GM06990 (cell line): ENCODE data around the gene LCNL1.

ENCODE experiments used
- DNase-seq: peaks from one replicate; pipeline ENCODE4 v3.0.0-alpha.2; 2011; ENCODE audit not compliant: insufficient read length; ENCODE audit errors: extremely low read depth
- H3K27me3 ChIP-seq: replicated peaks from 2 replicates; pipeline ENCODE4 v1.6.0; 2011; ENCODE audit warnings: low read length; ENCODE audit not compliant: control insufficient read depth, insufficient read depth
- H3K36me3 ChIP-seq: 2 replicates; pipeline ENCODE4 v1.5.1; 2011; ENCODE audit warnings: low read length; ENCODE audit not compliant: control insufficient read depth, insufficient read depth
- H3K4me3 ChIP-seq: replicated peaks from 2 replicates; pipeline ENCODE4 v1.5.1; 2011; ENCODE audit warnings: low read depth, mild to moderate bottlenecking, control low read depth, low read length
- TF ChIP-seq, protein P1 (sequence below): IDR thresholded peaks from 2 replicates; pipeline ENCODE4 v1.5.1; 2011; ENCODE audit warnings: low read length, control low read depth, mild to moderate bottlenecking, inconsistent platforms; ENCODE audit not compliant: insufficient read depth, poor library complexity, severe bottlenecking

LCNL1 gene

GRCh38 chr9:137006116-137007003 lies 23.6 kb downstream of the LCNL1 start:
- no peaks in the 10 kb centered on the region; the same call in 1 of the 2 replicates for H3K27me3 ChIP-seq
- H3K36me3 ChIP-seq, result no peaks in the 10 kb centered on the region
- no peak overlapping the region for H3K4me3 ChIP-seq
- no peak for DNase-seq
- TF ChIP-seq, protein P1, sequence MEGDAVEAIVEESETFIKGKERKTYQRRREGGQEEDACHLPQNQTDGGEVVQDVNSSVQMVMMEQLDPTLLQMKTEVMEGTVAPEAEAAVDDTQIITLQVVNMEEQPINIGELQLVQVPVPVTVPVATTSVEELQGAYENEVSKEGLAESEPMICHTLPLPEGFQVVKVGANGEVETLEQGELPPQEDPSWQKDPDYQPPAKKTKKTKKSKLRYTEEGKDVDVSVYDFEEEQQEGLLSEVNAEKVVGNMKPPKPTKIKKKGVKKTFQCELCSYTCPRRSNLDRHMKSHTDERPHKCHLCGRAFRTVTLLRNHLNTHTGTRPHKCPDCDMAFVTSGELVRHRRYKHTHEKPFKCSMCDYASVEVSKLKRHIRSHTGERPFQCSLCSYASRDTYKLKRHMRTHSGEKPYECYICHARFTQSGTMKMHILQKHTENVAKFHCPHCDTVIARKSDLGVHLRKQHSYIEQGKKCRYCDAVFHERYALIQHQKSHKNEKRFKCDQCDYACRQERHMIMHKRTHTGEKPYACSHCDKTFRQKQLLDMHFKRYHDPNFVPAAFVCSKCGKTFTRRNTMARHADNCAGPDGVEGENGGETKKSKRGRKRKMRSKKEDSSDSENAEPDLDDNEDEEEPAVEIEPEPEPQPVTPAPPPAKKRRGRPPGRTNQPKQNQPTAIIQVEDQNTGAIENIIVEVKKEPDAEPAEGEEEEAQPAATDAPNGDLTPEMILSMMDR, result no peak

- Histone ChIP-seq H3K4me3 (no peak overlapping the region), H3K27me3 (no peaks in the 10 kb centered on the region), H3K36me3 (no peaks in the 10 kb centered on the region)
- DNase-seq, result no peak
- TF ChIP-seq, protein P1, result no peak
Measured at GRCh38 chr9:137007108-137007815, 24.5 kb downstream of the LCNL1 start.

- TF ChIP-seq, protein P1, result no peak
- DNase-seq, result no peak
- Histone ChIP-seq H3K27me3 (no peaks in the 10 kb centered on the region), H3K4me3 (no peak overlapping the region), H3K36me3 (no peaks in the 10 kb centered on the region)
Measured at GRCh38 chr9:137007816-137008270, 25.1 kb downstream of the LCNL1 start.

- TF ChIP-seq, protein P1, result no peak
- H3K27me3 ChIP-seq, result no peaks in the 10 kb centered on the region
- H3K4me3 ChIP-seq, result no peak overlapping the region
- no peaks in the 10 kb centered on the region for H3K36me3 ChIP-seq
- DNase-seq, result no peak
Measured at GRCh38 chr9:137008312-137008711, 25.5 kb downstream of the LCNL1 start.

- no peak for DNase-seq
- Histone ChIP-seq H3K36me3 (no peaks in the 10 kb centered on the region), H3K4me3 (no peak overlapping the region), H3K27me3 (no peaks in the 10 kb centered on the region)
- TF ChIP-seq, protein P1, result no peak
Measured at GRCh38 chr9:137009217-137009616, 26.4 kb downstream of the LCNL1 start.
